ENCODE data around the gene PAQR4.

PAQR4 gene

GRCh38 chr16:2953706-2954627, 15.2 kb upstream of the PAQR4 start:
- peaks cover 8% of the 10 kb centered on the region for H3K27me3 Mint-ChIP-seq
- no peak for DNase-seq
- H3K4me3 Mint-ChIP-seq = no peak overlapping the region
- ATAC-seq = no peak
- peaks cover 3% of the 10 kb centered on the region for H3K36me3 Mint-ChIP-seq (ENCODE audit: low read depth)
- peaks cover 1% of the 10 kb centered on the region for H3K4me1 Mint-ChIP-seq
- no peak overlapping the region for H3K27ac Mint-ChIP-seq
- H3K9me3 Mint-ChIP-seq = no peaks in the 10 kb centered on the region

GRCh38 chr16:2954656-2955381, 14.3 kb upstream of the PAQR4 start:
- DNase-seq = no peak
- H3K4me3 Mint-ChIP-seq = no peak overlapping the region
- H3K27me3 Mint-ChIP-seq = peaks cover 10% of the 10 kb centered on the region
- H3K36me3 Mint-ChIP-seq (ENCODE audit: low read depth) = no peaks in the 10 kb centered on the region
- H3K4me1 Mint-ChIP-seq = no peaks in the 10 kb centered on the region
- no peaks in the 10 kb centered on the region for H3K9me3 Mint-ChIP-seq
- no peak overlapping the region for H3K27ac Mint-ChIP-seq
- ATAC-seq = no peak

GRCh38 chr16:2955438-2955778, 13.7 kb upstream of the PAQR4 start:
- DNase-seq (no peak), ATAC-seq (no peak)
- H3K36me3 Mint-ChIP-seq (ENCODE audit: low read depth) = no peaks in the 10 kb centered on the region

DNA sequence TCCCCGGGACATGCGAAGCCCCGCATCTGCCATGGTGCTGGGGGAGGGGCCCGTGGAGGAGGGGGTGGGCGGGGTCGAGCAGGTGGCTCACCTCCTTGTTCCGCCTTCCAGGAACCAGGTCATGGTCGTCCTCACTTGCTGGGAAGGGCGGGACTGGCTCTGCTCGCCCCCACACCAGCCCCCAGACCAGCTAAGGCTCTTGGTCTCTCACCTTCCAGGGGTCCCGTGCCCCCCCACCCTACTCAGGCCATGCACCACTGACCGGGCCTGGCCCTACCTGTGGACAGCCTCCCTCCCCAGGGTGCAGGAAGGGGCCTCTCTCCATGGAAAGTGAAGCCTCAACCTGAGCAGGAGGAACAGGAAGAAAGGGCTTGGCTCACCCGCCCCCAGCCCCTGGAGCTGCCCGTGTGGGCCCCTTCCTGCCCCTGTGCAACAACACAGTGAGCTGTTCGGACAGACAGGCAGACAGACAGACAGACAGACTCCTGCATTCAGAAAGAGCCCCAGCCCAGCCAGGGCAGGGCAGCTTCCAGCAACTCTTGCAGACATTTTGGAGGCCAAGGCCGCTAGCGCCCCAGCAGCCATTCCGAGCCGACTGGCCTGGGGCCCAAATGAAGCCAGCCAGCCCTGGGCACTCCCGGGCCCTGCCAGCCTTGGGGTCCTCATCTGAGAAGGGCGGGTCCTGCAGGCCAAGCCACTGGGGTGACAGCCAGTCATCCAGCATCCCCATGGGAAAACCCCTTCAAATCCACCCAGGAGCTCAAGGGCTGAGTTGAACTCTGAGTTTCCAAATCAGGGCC, 13.2 kb upstream of the PAQR4 start:
- no peak overlapping the region for H3K27ac Mint-ChIP-seq
- ATAC-seq = no peak
- DNase-seq = no peak
- H3K4me3 Mint-ChIP-seq = no peak overlapping the region
- H3K4me1 Mint-ChIP-seq = no peaks in the 10 kb centered on the region
- no peaks in the 10 kb centered on the region for H3K36me3 Mint-ChIP-seq (ENCODE audit: low read depth)
- peaks cover 11% of the 10 kb centered on the region for H3K27me3 Mint-ChIP-seq
- H3K9me3 Mint-ChIP-seq = no peaks in the 10 kb centered on the region

More at GRCh38 chr16:2955438-2955778, 13.7 kb upstream of the PAQR4 start:
- H3K4me3 Mint-ChIP-seq = no peak overlapping the region
- H3K4me1 Mint-ChIP-seq = no peaks in the 10 kb centered on the region
- H3K27me3 Mint-ChIP-seq = peaks cover 11% of the 10 kb centered on the region
- no peak overlapping the region for H3K27ac Mint-ChIP-seq
- H3K9me3 Mint-ChIP-seq = no peaks in the 10 kb centered on the region

- H3K4me1 Mint-ChIP-seq = no peaks in the 10 kb centered on the region
- peaks cover 11% of the 10 kb centered on the region for H3K27me3 Mint-ChIP-seq
- H3K36me3 Mint-ChIP-seq (ENCODE audit: low read depth) = no peaks in the 10 kb centered on the region
These were observed 12.6 kb upstream of the PAQR4 start for GRCh38 chr16:2956579-2956956.

GRCh38 chr16:2959206-2959605, 9.9 kb upstream of the PAQR4 start:
- no peak overlapping the region for H3K27ac Mint-ChIP-seq
- ATAC-seq = no peak
- no peak overlapping the region for H3K4me3 Mint-ChIP-seq
- H3K36me3 Mint-ChIP-seq (ENCODE audit: low read depth) = no peaks in the 10 kb centered on the region
- H3K4me1 Mint-ChIP-seq = peaks cover 12% of the 10 kb centered on the region
- H3K9me3 Mint-ChIP-seq = no peaks in the 10 kb centered on the region
- no peak for DNase-seq
- H3K27me3 Mint-ChIP-seq = peaks cover 29% of the 10 kb centered on the region

More at GRCh38 chr16:2956579-2956956, 12.6 kb upstream of the PAQR4 start:
- no peak for DNase-seq
- no peaks in the 10 kb centered on the region for H3K9me3 Mint-ChIP-seq
- H3K4me3 Mint-ChIP-seq = no peak overlapping the region
- no peak for ATAC-seq
- H3K27ac Mint-ChIP-seq = no peak overlapping the region

- Mint-ChIP-seq H3K9me3 (no peaks in the 10 kb centered on the region), H3K27me3 (peaks cover 32% of the 10 kb centered on the region), H3K27ac (no peak overlapping the region), H3K4me1 (peaks cover 16% of the 10 kb centered on the region), H3K36me3 (ENCODE audit: low read depth) (no peaks in the 10 kb centered on the region), H3K4me3 (no peak overlapping the region)
- no peak for DNase-seq
- no peak for ATAC-seq
These were observed 8.8 kb upstream of the PAQR4 start for GRCh38 chr16:2960183-2961010.

- ATAC-seq (no peak), DNase-seq (no peak)
- Mint-ChIP-seq H3K4me3 (no peak overlapping the region), H3K27me3 (peaks cover 37% of the 10 kb centered on the region), H3K4me1 (peaks cover 21% of the 10 kb centered on the region), H3K36me3 (ENCODE audit: low read depth) (no peaks in the 10 kb centered on the region), H3K27ac (no peak overlapping the region), H3K9me3 (no peaks in the 10 kb centered on the region)
These were observed 6.6 kb upstream of the PAQR4 start for GRCh38 chr16:2962334-2963073.

DNA sequence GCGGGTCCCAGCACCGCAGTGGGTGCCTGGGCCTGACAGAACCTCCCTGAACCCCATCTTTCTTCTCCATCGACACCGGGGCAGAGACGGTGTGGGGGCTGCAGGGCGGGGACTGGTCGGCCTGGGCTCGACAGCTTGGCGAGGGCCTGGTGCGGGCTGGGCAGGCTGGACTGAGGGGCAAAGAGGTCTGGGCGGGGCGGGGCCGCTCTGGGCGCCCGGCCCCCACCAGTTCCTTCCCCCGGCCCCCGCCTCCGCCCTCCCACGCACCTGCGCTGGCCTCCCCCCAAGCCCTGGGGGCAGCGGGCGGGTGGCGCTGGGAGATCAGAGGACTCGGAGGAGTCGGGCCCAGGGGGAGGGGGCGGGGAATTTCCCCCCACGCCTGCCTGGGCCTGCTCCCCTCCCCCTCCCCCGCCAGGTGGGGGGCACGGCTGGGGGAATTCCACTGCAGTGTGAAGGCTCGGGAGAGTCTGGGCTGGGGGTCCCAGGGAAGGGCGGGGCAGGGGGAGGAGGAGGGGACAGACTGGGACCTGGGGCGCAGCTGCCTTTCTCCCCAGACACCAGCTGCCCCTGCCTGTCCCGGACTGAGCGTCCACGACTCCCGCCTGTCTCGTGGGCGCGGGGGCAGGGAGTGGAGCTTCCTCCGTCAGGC, 6.0 kb upstream of the PAQR4 start:
- no peak overlapping the region for H3K27ac Mint-ChIP-seq
- peak overlapping the region; percentile 76 for H3K4me3 Mint-ChIP-seq
- H3K4me1 Mint-ChIP-seq = peaks cover 24% of the 10 kb centered on the region
- H3K36me3 Mint-ChIP-seq (ENCODE audit: low read depth) = no peaks in the 10 kb centered on the region
- H3K9me3 Mint-ChIP-seq = no peaks in the 10 kb centered on the region
- H3K27me3 Mint-ChIP-seq = peaks cover 42% of the 10 kb centered on the region
- DNase-seq = no peak
- no peak for ATAC-seq

- H3K36me3 Mint-ChIP-seq (ENCODE audit: low read depth) = no peaks in the 10 kb centered on the region
- H3K9me3 Mint-ChIP-seq = no peaks in the 10 kb centered on the region
- H3K4me3 Mint-ChIP-seq = peak within 1 kb of the TSS; percentile 76
- no peak within 1 kb of the TSS for H3K27ac Mint-ChIP-seq
- ATAC-seq (peak; percentile 13), DNase-seq (peak; percentile 42)
- peaks cover 46% of the 10 kb centered on the region for H3K27me3 Mint-ChIP-seq
- peaks cover 30% of the 10 kb centered on the region for H3K4me1 Mint-ChIP-seq
These were observed 5.2 kb upstream of the PAQR4 start, which contains the start of gene KREMEN2 for GRCh38 chr16:2963723-2964474. TSS of gene KREMEN2 (plus strand) at chr16:2964275. CDS start at chr16:2964521, 246 bp downstream.

- H3K36me3 Mint-ChIP-seq (ENCODE audit: low read depth) = no peaks in the 10 kb centered on the region
- ATAC-seq (peak; percentile 17), DNase-seq (peak; percentile 70)
- H3K9me3 Mint-ChIP-seq = no peaks in the 10 kb centered on the region
- peaks cover 30% of the 10 kb centered on the region for H3K4me1 Mint-ChIP-seq
- peaks cover 43% of the 10 kb centered on the region for H3K27me3 Mint-ChIP-seq
- H3K4me3 Mint-ChIP-seq = peak overlapping the region; percentile 76
- no peak overlapping the region for H3K27ac Mint-ChIP-seq
These were observed 4.4 kb upstream of the PAQR4 start for GRCh38 chr16:2964475-2965336.
